Neuronal stem cell (in vitro differentiated cells): ENCODE measurements around the gene NPY4R2.
"Not testable (repeated sequence)": the region's sequence is repeated elsewhere in the genome, so short reads cannot be mapped to it uniquely, and the experiment has no call there.

Source experiments
- DNase-seq: peaks from one replicate; pipeline ENCODE4 v3.0.0-alpha.2; 2013; ENCODE audit warnings: low spot score
- H2AFZ ChIP-seq: one replicate; pipeline ENCODE4 v1.6.1; 2013; ENCODE audit warnings: mild to moderate bottlenecking, low read length, inconsistent platforms
- H2AK5ac ChIP-seq: 2 replicates; pipeline ENCODE4 v1.6.1; 2013; ENCODE audit warnings: low read depth, mild to moderate bottlenecking, inconsistent platforms, low read length, moderate library complexity, mixed read lengths
- H2BK120ac ChIP-seq: 2 replicates; pipeline ENCODE4 v1.6.1; 2013; ENCODE audit warnings: low read depth, mild to moderate bottlenecking, inconsistent platforms, low read length, moderate library complexity, mixed read lengths
- H2BK12ac ChIP-seq: one replicate; pipeline ENCODE4 v1.6.1; 2013; ENCODE audit warnings: low read length, inconsistent platforms
- H2BK15ac ChIP-seq: 2 replicates; pipeline ENCODE4 v1.6.1; 2013; ENCODE audit warnings: mild to moderate bottlenecking, low read length, inconsistent platforms, mixed read lengths
- H2BK5ac ChIP-seq: one replicate; pipeline ENCODE4 v1.6.1; 2013; ENCODE audit warnings: inconsistent platforms, mild to moderate bottlenecking, low read length, moderate library complexity
- H3K14ac ChIP-seq: one replicate; pipeline ENCODE4 v1.6.1; 2013; ENCODE audit warnings: low read length, inconsistent platforms
- H3K18ac ChIP-seq: 2 replicates; pipeline ENCODE4 v1.6.1; 2013; ENCODE audit warnings: low read length, inconsistent platforms
- H3K23ac ChIP-seq: 2 replicates; pipeline ENCODE4 v1.6.1; 2013; ENCODE audit warnings: low read depth, mild to moderate bottlenecking, mixed read lengths, low read length, inconsistent platforms; ENCODE audit not compliant: poor library complexity
- H3K27ac ChIP-seq: replicated peaks from 3 replicates; pipeline ENCODE4 v1.5.1; 2013; ENCODE audit warnings: low read length, inconsistent platforms
- H3K27me3 ChIP-seq, 3 experiments: 2 replicates each; pipeline ENCODE4 v1.6.1; 2013; ENCODE audit warnings: low read length in 3 of 3, mild to moderate bottlenecking in 2 of 3, inconsistent platforms in 1 of 3, low read depth in 1 of 3, mixed read lengths in 1 of 3, moderate library complexity in 1 of 3; ENCODE audit not compliant: control insufficient read depth in 3 of 3, insufficient read depth in 3 of 3
- H3K36me3 ChIP-seq, 2 donors: replicated peaks in 1 of 2; 2 replicates each; pipeline ENCODE4 v1.6.1; 2013; ENCODE audit warnings: low read length in 2 of 2; ENCODE audit not compliant: control insufficient read depth in 2 of 2, insufficient read depth in 2 of 2
- H3K4ac ChIP-seq: 2 replicates; pipeline ENCODE4 v1.6.1; 2013; ENCODE audit warnings: inconsistent platforms, mild to moderate bottlenecking, low read length, moderate library complexity
- H3K4me1 ChIP-seq, 2 donors: 1 replicate in 1 of 2; 2 replicates in 1 of 2; pipeline ENCODE4 v1.6.1; 2013; ENCODE audit warnings: low read length in 2 of 2, low read depth in 1 of 2; ENCODE audit not compliant: control insufficient read depth in 2 of 2, insufficient read depth in 1 of 2
- H3K4me2 ChIP-seq: one replicate; pipeline ENCODE4 v1.6.1; 2013; ENCODE audit warnings: mild to moderate bottlenecking, low read length, inconsistent platforms; ENCODE audit not compliant: insufficient read depth, poor library complexity, severe bottlenecking
- H3K4me3 ChIP-seq, 2 donors: 2 replicates each; pipeline ENCODE4 v1.5.1; 2013; ENCODE audit warnings: low read length in 2 of 2, mild to moderate bottlenecking in 2 of 2, inconsistent platforms in 1 of 2, moderate library complexity in 1 of 2
- H3K79me1 ChIP-seq: one replicate; pipeline ENCODE4 v1.6.1; 2013; ENCODE audit warnings: low read depth, mild to moderate bottlenecking, inconsistent platforms, low read length, moderate library complexity
- H3K9ac ChIP-seq: one replicate; pipeline ENCODE4 v1.6.1; 2013; ENCODE audit warnings: mild to moderate bottlenecking, low read depth, low read length, inconsistent platforms; ENCODE audit not compliant: poor library complexity
- H3K9me3 ChIP-seq, 2 donors: replicated peaks in 1 of 2; 2 replicates each; pipeline versions ENCODE3 to v1.6.1; 2013; ENCODE audit warnings: low read length in 2 of 2, mild to moderate bottlenecking in 2 of 2, inconsistent platforms in 1 of 2, low read depth in 1 of 2, mixed read lengths in 1 of 2, moderate library complexity in 1 of 2; ENCODE audit not compliant: control insufficient read depth in 2 of 2, insufficient read depth in 1 of 2
- H4K8ac ChIP-seq: one replicate; pipeline ENCODE4 v1.6.1; 2013; ENCODE audit warnings: low read depth, mild to moderate bottlenecking, inconsistent platforms, low read length, moderate library complexity
- H4K91ac ChIP-seq: one replicate; pipeline ENCODE4 v1.6.1; 2013; ENCODE audit warnings: low read length, low read depth, mild to moderate bottlenecking, inconsistent platforms; ENCODE audit not compliant: poor library complexity
- WGBS, 2 donors: extraction: QIAGEN DNeasy Blood & Tissue Kit; methylation state at CpG; one replicate each; pipeline ENCODE4 v1.1.7; 2013; ENCODE audit warnings: missing lambda C conversion rate in 2 of 2, mixed read lengths in 1 of 2; ENCODE audit not compliant: insufficient read length in 2 of 2, insufficient replicate concordance in 1 of 2; ENCODE audit errors: extremely low coverage in 2 of 2; 5-methylcytosine and 5-hydroxymethylcytosine counted together

NPY4R2 gene

GRCh38 chr10:47943328-47943727, 24.9 kb downstream of the NPY4R2 start:
- not testable (repeated sequence) for H4K8ac ChIP-seq, H2AFZ ChIP-seq, H3K18ac ChIP-seq, H3K27ac ChIP-seq, H3K9ac ChIP-seq, H2BK15ac ChIP-seq, H2BK12ac ChIP-seq, H3K14ac ChIP-seq, H3K4me1 ChIP-seq, H2BK120ac ChIP-seq, DNase-seq, H3K79me1 ChIP-seq, H2BK5ac ChIP-seq, H2AK5ac ChIP-seq, H3K36me3 ChIP-seq, H3K4me2 ChIP-seq, H3K23ac ChIP-seq, H3K27me3 ChIP-seq, H4K91ac ChIP-seq, H3K4ac ChIP-seq, H3K4me3 ChIP-seq, H3K9me3 ChIP-seq
- WGBS, 2 donors, result no CpG with 5 or more reads among the region's 4 CpGs

GRCh38 chr10:47947424-47947823, 29.0 kb downstream of the NPY4R2 start:
- not testable (repeated sequence) for H3K18ac ChIP-seq, H3K23ac ChIP-seq, H3K9me3 ChIP-seq, H2BK12ac ChIP-seq, H2BK15ac ChIP-seq, H3K27ac ChIP-seq, H3K4me3 ChIP-seq, H3K4me2 ChIP-seq, H3K27me3 ChIP-seq, H2BK120ac ChIP-seq, H3K4me1 ChIP-seq, H3K9ac ChIP-seq, H2AFZ ChIP-seq, H2BK5ac ChIP-seq, H2AK5ac ChIP-seq, H3K14ac ChIP-seq, H3K4ac ChIP-seq, H4K91ac ChIP-seq, DNase-seq, H4K8ac ChIP-seq, H3K79me1 ChIP-seq, H3K36me3 ChIP-seq
- WGBS, 2 donors, result no CpG with 5 or more reads among the region's 1 CpG

- not testable (repeated sequence) for H2AK5ac ChIP-seq, H3K9ac ChIP-seq, H4K91ac ChIP-seq, H2BK5ac ChIP-seq, H3K4me1 ChIP-seq, H2BK15ac ChIP-seq, H3K23ac ChIP-seq, H3K79me1 ChIP-seq, H2BK120ac ChIP-seq, H3K4me3 ChIP-seq, DNase-seq, H3K18ac ChIP-seq, H2AFZ ChIP-seq, H4K8ac ChIP-seq, H3K14ac ChIP-seq, H3K27me3 ChIP-seq, H3K9me3 ChIP-seq, H2BK12ac ChIP-seq, H3K4me2 ChIP-seq, H3K36me3 ChIP-seq, H3K4ac ChIP-seq, H3K27ac ChIP-seq
- no CpG with 5 or more reads among the region's 8 CpGs for WGBS, 2 donors
Observed at GRCh38 chr10:47957158-47957557, 38.7 kb downstream of the NPY4R2 start.

DNA sequence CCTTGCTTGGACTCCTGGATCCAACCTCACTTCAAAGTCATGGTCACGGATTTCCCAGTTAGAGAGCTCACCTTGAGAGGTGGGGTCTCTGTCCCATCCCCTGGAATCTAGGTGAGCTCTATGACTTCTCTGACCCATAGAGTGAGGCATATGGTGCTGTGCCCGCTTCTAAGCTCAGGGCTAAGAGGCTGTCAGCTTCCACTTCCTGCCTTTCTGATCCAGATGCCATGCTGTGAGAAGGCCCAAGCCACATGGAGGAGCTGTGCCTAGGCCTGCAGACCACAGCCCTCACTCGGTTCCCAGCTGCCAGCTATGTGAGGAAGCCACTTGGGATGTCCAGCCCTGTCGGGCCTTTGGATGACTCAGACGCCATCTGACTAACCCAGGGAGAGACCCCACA, 41.2 kb downstream of the NPY4R2 start:
- H4K91ac ChIP-seq, H3K18ac ChIP-seq, H4K8ac ChIP-seq, H3K4me1 ChIP-seq, H2AK5ac ChIP-seq, H3K9ac ChIP-seq, H3K36me3 ChIP-seq, H3K27ac ChIP-seq, H3K23ac ChIP-seq, H3K79me1 ChIP-seq, H3K4ac ChIP-seq, H2BK12ac ChIP-seq, DNase-seq, H2AFZ ChIP-seq, H2BK5ac ChIP-seq, H3K4me3 ChIP-seq, H3K9me3 ChIP-seq, H2BK15ac ChIP-seq, H3K14ac ChIP-seq, H3K27me3 ChIP-seq, H3K4me2 ChIP-seq, H2BK120ac ChIP-seq: not testable (repeated sequence)
- no CpG with 5 or more reads among the region's 5 CpGs for WGBS, 2 donors
